NCI-H82 treated with DMSO at 0.1 percent for 48 hours (cell line): ENCODE data around the gene RPS2.
"Not testable (repeated sequence)": the region's sequence is repeated elsewhere in the genome, so short reads cannot be mapped to it uniquely, and the experiment has no call there.

Experiments used
- DNase-seq: peaks from one replicate; lab custom pipeline; 2025; ENCODE audit not compliant: unreplicated experiment; lab: John Stamatoyannopoulos, UW

RPS2 gene

DNA sequence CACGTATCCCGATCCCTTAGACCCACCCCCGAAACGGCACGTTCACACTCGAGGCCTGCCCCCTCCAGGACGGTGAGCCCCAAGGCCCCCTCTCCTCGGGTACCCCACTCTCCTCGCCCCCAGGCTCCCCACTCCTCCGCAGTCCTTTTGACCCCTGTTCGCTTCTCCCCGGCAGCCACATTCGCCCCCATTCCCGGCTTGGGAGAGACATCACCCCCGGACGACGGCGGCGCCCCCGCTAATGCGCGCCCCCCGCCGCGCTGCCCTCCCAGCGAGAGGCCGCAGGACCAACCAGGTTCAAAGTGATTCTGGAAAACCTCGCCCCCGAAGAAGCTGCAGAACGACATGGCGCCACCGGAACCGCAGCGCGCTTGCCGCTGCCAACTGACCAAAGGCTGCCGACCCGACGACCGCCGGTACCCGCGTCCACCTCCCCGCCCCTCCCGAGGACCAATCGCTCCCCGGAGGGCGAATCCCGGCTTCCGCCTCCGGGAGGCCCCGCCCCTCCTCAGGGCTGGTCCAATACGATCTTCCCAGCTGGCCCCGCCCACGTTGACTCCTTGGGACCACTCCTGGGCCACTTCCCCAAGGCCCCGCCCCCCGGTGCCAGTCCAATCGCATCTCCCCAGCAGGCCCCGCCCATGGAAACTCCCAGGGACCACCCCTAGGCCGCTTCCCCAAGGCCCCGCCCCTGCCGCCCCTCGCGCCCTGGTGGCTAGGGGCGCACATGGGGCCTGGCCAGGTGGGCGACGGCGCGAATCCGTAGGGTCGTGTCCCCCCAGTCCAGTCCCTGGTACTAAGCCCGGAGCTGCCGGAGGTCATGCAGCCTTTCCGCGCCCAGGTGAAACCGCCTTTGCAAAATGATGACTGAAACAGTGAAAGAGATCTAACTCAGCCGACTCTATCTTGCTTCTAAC lies 21.6 kb downstream of the RPS2 start, which contains the start of gene MSRB1:
MSRB1 (minus strand) TSS at position 390 of the 917 bp plus-strand sequence; CDS start at position 347, 43 bp downstream.
- peak; percentile 99 for DNase-seq

DNA sequence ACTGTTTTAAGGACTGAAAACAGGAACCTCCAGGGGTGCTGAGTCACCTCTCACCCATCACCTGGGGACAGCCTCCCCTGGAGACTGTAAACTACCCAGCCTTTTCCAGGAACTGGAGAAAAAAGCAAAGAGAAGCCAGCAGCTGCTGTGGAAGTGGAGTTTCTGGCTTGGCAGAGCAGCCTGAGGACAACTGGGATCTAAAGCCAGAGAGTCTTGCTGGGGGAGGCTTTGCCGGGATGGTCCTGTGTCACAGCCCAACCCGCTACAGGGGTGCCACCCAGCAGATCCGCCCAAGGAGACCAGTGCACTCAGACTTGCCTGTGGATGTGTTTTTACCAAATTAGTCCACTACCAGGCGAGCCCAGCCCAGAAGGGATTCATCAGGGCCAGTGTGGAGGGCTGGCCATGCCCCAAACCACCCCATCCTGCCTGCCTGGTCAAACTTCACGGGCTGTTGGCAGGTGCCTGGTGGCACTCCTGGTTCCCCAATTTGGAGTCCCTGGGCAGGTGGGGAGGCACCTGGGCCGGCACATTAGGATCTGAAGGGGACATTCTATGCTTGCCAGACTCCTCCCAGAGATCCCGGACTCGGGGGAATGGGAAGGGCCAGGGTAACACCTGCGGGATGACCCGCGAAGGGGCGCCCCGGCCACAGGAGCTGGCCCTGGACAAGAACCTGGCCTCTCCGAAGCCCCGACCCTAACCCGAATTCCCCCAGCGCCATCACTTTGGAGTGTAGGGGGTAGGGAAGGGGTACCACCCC lies 22.4 kb downstream of the RPS2 start:
- no peak for DNase-seq

DNA sequence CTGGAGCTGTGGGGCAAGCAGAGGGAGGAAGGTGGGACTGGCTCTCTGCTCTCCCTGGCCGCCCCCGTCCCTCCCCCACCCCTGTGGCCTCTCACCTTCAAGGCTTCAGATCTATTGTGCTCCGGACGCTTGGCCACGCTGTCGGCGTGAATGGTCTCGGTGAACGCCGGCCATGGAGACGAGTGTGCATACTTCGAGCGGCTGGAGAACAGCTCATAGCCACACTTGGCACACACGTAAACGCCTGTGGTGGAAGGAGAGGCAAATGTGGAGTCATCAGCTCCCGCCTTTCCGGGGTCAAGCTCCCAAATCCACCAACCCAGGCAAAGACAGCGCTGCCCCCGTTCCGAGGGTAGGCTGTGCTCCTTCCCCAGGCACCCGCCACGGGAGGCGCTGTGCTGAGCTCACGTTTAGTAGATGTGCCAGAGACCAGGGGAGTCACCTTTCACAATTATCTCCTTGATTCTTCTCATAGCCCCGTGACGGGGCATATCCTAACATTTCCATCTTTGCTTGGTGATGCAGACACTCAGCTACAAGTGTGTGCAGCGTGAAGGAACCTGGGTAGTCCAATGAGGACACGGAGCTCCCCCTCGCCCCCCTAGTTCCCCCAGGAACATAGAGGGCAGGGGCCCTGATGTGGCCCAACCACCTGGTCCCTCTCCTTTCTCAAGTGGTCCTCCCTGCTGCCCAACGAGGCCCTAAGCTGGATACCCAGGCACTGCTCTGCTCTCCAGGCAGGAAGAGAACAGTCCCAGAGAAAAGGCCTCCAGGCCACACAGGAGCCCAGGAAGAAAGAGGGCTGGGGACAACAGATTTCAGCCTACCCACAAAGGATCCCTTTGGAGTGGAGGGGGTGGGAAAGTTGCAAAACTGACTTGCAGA lies 23.2 kb downstream of the RPS2 start:
- DNase-seq = no peak

DNA sequence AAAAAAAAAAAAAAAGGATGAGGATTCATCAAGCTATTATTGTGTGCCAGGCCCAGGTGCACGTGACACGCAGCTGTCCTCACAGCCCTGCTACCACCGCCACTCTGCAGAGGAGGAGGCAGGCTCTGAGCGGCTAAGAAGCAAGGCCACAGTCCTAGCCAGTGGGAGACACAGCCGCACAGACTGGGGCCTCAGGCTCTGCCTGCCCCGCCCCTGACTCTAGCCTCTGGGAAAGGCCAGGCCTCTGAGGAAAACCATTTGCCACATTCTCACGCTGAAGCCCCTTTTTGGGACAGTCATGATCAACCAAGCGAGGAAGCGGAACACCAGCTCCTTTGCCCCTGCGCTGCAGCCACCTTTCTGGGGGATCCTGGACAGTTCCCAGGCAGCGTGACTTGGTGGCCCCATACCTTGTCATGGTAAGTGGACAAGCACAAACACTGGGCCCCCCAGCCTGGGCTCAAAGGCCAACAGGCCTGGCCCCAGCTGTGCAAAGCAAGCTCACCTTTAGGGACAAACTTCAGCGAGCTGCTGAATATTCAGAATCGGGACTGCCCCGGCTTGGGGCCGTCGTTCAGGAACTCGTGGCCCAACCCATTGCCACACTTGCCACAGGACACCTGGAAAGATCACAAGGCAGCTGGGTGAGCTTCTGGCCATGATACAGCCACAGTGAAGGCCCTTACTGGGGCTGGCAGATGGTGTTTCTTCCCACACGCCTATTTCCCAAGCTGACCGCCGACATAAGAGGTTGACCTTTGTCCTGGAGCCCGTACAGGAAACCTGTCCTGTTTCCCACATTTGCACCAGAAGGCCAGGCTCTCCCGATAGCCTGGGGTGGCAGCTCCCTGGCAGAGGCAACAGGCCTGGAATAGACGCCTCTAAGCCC lies 24.1 kb downstream of the RPS2 start:
- DNase-seq = no peak

DNA sequence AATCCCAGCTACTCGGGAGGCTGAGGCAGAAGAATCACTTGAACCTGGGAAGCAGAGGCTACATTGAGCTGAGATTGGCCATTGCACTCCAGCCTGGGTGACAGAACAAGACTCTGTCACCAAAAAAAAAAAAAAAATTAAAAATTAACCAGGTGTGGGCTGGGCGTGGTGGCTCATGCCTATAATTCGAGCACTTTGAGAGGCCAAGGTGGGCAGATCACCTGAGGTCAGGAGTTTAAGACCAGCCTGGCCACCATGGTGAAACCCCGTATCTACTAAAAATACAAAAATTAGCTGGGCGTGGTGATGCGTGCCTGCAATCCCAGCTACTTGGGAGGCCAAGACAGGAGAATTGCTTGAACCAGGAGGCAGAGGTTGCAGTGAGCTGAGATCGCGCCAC lies 24.8 kb downstream of the RPS2 start:
- not testable (repeated sequence) for DNase-seq

DNA sequence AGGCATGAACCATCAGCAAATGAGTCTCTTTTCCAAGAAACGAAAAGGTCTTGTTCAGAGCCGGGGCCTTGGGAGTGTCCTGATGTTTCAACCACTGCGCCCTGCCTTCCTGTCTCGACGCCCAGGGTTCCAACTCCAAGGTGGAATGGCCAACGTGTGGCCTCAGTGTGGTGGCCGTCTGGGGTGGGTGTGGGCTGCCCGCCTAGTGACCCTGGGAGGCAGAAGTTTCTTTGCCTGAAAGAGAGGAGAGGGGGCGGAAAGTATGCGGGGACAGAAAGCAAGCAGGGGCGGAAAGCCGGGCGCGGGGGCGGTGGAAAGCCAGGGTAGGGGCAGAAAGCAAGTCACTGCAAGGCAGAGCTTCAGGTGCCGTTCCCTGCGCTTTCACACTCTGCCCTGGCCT lies 25.7 kb downstream of the RPS2 start:
- no peak for DNase-seq

DNA sequence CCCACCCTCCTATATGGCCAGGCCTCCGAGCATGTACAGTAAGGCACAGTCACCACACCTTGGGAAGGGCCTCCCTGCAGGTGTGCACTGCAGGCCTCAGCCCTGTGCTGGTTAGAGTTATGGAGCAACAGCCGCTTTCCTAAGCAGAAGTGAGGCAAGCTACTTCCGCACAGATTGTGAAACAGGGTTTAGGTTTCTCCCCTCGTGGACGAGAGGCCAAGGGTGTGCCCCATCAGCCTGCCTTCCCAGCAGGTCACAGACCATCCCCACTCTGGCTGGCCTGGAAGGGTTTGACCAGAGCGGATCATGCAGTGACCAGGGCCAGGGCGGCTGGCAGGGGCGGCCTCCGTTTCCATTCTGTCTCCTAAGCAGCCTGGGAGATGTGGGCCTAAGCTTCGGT lies 26.3 kb downstream of the RPS2 start:
- DNase-seq = no peak

DNA sequence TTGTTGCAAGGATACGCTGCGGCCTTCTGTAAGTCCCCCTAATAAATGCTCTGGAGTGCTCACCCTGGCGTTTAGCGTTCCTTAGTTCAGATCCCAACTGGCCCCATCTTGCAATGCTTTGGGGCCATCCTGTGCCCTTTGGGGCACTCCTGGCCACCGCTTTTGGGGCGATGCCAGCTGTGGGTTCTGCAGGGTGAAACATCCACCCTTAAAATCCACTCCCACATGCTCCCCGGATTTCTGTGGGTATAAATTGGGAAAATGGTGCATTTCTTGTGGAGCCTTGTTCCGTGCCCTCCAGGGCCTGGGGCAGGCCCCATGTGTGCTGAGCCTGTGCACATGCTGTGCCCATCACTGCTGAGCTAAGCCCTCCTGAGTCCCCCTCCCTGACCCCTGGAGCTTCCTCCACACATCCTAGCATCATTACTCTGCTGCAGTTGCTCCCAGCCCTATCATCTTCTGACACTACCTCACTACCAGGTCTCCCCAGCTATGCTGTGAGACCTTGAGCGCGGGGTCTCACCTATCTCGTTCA lies 27.6 kb downstream of the RPS2 start:
- DNase-seq = no peak

DNA sequence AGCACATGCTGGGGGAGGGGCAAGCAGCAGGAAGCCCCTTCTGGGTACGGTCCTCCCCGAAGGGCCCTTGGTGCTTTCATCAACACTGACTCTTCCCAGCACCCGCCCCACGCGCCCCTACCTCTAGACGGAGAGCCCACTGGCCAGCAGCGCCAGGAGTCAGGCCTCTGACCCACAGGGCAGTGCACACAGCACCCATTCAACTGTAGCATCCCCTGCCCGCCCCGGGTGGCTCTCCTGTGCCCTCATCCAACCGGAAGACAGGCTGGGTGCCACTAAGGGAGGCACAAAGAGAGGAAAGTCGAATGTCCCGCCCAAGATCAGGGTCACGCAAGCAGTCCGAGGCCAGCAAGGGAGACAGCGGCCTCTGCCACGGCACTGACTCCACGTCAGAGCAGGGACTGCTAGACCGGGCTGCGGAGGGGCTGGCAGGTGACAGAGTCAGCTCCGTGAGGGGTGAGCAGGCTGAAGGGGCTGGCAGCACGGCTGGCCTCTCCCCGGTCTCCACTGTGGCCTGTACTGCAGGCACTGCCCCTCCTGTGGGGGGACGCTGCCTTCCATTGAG lies 31.4 kb downstream of the RPS2 start:
- DNase-seq = no peak

DNA sequence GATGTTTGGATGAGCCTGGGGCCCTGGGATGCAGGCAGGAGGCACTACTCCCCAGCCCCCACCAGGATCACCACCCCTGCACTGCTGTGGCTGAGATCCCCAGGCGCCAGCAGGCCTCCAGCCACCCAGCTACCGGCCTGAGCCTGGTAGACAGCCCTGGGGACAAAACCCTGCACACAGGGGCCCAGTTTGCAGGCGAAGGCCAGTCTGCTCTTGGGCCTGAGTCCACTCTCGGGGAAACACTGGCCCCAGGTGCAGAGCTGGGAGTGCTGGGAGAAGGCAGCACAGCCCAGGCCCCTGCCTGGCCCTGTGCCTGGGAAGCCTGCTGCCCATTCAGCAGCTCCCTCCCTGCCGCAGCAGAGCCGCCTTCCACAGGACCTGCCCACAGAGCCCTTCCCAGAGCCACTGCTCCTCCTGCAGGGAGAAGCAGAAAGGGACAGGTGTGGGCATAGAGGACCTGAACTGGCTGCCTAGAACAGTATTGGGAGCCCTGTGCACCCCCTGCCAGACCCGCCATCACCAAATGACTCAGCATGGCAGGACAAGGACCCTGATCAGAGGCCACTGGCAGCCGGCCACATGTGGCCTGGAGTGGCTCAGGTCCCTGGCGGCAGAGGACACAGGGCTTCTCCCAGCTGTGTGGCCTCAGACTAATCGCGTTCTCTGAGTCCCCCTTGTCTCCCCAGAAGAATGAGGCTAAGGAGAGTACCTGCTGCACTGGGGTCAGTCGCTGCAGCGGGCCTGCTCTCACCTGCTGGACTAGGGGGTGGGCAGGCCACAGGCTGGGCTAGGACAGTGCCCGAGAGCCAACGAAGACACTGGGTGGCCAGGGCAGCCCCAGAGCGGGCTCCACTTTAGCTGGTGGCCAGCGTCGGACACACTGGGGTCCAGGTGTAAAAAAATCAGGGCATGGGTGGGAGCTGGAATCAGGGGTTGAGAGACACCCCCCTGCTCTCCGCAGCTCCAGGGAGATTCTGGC lies 32.3 kb downstream of the RPS2 start:
- no peak for DNase-seq

DNA sequence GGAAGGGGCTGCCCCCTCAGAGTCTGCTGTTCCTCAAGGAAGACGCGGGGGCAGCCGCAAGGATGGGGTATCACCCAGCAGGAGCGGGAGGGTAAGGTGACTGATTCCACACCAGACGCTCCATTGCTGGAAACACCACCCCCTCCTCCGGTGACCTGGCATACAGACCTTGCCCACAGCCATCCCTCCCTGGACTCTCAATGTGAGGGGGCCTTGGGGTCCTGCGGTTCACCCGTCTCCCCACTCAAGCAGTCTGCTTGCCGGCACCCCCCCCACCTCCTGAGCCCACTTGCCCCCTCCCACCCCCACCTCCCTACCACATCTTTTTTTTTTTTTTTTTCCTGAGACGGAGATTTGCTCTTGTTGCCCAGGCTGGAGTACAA lies 34.3 kb downstream of the RPS2 start:
- no peak for DNase-seq

DNA sequence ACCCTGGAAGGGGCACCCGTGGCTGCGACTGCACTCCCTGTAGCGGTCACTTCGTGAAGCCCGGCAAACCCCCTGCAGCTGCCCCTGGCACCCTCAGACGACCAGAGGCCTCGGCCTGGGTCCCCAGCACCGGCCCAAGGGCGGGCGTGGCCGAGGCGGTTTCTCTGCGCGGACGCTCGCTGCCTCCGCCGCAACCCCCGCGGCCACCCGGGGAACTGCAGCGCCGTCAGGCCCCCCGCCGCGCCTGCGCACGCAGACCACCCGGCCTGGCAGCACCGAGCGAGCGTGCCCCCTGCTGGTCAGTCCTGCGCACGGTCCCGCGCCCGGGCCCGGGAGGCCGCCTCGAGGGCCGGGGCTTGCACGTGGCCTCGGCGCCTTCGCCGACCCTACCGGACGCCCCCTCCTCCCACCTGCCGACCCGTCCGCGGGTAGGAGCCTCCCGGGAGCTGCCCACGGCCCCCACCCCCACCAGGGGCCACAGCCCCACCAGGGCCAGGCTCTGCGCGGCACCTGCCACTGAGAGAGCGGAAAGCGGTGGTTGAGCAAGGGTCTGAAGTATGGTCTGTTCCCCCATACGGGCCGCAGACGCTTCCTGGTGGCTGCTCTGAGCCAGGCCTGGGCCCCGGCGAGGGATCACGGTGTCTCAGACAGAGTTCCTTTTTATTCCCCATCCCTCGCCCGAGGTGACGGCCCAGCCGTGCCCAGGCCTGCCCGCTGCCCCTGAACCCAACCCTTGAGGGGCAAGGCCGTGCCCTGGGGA lies 34.9 kb downstream of the RPS2 start:
- peak; percentile 14 for DNase-seq

DNA sequence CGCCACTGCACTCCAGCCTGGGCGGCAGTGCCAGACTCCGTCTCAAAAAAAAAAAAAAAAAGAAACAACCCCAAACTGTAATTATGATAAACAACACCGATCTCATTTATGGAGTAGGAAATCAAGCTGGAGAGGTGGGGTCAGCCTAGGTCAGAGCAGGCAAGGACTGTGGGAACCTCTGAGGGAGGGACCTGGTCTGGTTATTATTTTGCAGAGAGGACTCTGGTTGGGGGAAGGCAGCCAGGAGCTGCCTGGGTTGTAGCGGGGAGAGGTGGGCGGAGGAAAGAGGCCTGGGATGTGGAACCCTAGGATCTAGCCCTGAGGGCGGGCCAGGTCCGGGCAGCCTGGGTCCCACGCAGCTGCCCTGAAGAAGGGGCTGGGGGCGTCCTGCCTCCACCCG lies 35.5 kb downstream of the RPS2 start:
- DNase-seq = no peak

DNA sequence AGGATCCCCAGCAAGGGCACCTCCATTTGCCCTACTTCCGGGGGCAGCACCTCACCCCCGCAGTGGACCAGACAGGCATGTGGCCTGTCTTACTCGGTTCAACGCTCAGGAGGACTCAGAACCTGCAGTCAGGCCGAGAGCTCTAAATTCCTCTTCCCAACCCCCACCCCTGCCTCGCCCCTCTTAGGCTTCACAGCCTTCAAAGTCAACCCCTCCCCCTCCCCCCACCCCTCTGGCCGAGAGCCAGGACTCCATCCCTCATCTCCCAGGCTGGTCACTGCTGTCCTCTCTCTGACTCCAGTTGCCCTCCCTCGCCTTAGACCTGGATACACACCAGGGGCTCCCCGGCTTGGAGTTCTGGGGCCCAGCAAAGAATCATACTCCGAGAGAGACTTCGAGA lies 38.4 kb downstream of the RPS2 start:
- DNase-seq = no peak

DNA sequence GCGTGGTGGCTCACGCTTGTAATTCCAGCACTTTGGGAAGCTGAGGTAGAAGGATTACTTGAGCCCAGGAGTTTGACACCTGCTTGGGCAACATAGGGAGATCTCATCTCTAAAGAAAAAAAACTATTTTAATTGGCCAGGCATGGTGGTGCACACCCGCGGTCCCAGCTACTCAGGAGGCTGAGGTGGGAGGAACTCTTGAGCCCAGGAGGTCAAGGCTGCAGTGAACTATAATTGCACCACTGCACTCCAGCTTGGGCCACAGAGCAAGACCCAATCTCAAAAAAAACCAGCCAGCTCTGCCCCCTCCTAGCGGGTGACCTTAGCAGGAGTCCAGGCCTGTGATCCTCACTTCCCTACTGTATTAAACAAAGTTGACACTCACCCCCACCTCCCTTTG lies 40.5 kb downstream of the RPS2 start:
- DNase-seq = no peak

DNA sequence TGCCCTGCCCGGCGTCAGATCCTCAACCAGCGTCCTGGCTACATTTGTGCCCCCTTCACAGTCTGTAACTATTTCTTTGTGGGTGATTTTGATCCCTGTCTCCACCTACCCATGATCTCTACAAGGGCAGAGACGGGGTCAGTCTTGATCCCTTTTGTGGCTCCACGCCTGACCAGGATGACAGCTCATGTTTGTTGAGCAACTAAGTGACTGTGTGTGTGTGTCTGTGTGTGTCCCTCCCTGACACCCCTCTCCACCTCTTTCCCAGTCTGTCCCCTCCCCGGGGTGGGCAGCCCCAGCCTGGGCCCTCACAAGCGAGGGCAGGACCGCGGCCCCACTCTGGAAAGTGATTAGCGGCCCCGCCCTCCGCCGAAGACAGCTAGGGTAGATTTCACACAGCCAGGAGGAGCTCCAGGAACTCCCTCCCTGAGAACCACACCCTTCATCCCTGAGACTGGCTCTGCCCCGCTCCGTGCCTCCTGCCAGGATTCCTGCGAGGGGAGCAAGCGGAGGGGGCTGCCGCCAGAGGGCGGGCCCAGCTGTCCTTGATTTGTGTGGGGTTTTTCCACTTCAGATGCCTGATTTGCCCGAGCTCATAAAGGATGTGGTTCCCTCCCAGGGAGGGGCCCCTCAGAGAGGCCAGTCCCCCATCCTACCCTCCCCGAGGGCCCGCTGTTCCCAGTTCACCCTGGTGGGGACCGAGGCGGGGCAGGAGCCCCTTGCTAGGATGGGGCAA lies 41.2 kb downstream of the RPS2 start:
- DNase-seq = peak; percentile 74

DNA sequence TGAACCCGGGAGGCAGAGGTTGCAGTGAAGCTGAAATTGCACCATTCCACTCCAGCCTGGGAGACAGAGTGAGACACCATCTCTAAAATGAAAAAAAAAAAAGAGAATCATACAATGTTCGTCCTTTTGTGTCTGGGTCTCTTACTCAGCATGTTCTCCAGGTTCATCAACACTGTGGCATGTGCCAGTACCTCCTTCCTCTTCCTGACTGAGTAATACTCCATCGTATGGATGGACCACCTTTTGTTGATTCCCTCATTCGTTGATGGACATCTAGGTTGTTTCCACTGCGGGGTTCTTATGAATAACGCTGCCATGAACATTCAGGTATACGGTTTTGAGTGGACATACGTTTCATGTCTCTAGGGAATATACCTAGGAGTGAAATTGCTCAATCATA lies 42.3 kb downstream of the RPS2 start:
- DNase-seq = no peak
